ENCODE data around the gene RGN.
"Not testable (repeated sequence)": the region's sequence is repeated elsewhere in the genome, so short reads cannot be mapped to it uniquely, and the experiment has no call there.

Gene RGN

DNA sequence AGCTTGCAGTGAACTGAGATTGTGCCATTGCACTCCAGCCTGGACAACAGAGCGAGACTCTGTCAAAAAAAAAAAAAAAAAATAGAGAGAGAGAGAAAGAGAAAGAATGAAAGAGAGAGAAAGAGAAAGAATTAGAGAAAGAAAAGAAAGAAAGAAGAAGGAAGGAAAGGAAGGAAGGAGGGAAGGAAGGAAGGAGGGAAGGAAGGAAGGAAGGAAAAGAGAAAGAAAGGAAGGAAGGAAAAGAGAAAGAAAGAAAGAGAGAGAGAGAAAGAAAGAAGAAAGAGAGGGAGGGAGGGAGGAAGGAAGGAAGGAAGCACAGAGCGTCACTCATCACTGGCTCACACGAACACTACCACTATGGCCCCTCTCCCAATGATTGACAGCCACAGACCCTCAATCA lies 46.2 kb downstream of the RGN start:
- DNase-seq: not testable (repeated sequence)

GRCh38 chrX:47129157-47129898 lies 51.1 kb downstream of the RGN start:
- peak; percentile 90 for DNase-seq

- no peak for DNase-seq
These were observed 51.7 kb downstream of the RGN start for GRCh38 chrX:47129899-47130358.

DNA sequence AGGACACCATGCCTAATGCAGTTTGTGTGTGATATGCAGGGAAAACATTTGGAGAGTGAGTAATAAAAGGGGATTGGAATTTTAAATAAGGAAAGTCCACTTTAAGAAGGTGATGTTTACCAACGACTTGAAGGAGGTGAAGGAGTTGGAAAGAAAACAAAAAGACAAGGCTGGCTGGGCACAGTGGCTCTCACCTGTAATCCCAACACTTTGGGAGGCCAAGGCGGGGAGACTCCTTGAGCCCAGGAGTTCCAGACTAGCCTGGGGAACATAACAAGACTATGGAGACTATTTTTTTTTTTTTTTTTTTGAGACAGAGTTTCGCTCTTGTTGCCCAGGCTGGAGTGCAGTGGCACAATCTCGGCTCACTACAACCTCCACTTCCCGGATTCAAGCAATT lies 55.2 kb downstream of the RGN start:
- DNase-seq: no peak

DNA sequence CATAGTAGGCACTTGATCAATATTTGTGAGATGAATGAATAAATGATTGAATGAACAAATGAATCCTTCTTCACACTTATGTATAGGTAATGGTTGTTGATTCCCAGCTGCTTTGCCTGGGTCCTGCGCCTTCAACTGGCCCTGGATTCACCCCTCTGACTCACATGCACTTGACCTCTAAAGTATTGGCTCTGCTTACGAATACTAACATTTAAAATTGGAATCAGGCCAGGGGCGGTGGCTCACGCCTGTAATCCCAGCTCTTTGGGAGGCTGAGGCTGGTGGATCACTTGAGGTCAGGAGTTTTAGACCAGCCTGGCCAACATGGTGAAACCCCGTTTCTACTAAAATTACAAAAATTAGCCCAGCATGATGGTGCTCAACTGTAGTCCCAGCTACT lies 57.4 kb downstream of the RGN start:
- not testable (repeated sequence) for DNase-seq

DNA sequence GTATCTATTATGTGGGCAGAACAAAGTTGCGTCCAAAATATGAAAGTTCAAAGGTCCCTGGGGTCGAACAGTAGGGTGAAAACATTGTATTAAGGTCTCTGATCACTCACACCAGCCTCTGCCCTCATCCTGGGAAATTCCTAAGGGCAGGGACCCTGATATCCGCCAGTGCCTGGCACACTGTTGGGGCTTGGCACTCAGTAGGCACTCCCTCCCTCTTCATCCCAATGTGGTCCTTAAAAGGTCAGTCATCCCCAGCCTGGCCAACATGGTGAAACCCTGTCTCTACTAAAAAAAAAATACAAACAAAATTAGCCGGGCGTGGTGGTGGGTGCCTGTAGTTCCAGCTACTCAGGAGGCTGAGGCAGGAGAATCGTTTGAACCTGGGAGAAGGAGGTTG lies 59.9 kb downstream of the RGN start:
- DNase-seq: no peak

Data from NCI-H748 treated with DMSO at 0.1 percent for 48 hours (cell line).